Measurements from ENCODE around the gene ACSS1.

Gene ACSS1

DNA sequence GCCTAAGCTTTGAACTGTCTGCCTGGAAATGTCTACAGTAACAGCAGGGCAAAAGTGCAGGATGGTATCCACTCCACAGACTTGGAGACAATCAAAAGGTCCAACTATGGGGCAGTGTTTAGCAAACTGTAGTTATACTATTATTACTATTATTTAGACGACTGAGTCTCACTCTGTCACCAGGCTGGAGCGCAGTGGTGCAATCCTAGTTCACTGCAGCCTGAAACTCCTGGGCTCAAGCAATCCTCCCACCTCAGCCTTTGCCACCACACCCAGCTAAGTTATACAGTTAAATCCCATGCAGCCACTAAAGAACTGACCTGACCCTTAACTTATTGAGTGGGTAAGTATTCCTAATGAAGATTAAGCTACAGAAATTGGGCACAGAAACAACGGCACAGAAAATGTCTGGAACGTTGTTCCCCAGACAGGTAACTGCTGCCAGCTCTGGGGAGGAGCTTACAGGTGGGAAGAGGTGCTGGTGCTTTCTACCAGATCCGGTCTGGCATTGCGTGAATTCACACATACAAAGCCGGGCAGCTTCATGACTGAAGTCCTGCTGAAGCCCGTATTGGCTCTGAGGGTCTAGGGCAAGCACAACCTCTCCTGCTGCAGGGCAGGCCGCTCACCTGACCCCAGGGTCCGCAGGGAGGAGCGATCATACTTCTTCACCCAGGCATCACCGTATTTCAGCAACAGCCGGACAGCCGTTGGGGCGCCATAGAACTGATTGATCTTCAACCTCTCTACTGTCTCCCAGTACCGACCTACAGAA, 38.4 kb downstream of the ACSS1 start:
- H3K4me3 ChIP-seq (ENCODE audit: low read depth, low read length), result no peak overlapping the region
- no peak for DNase-seq
- no peaks in the 10 kb centered on the region for H3K36me3 ChIP-seq (replicated peaks)
- H3K27me3 ChIP-seq (replicated peaks), result no peaks in the 10 kb centered on the region
- in situ Hi-C loops (cut with HindIII; ENCODE audit: low pct_ligation_motif_present, low sequenced_read_pairs), result no loop called here
- TF ChIP-seq, protein P1, sequence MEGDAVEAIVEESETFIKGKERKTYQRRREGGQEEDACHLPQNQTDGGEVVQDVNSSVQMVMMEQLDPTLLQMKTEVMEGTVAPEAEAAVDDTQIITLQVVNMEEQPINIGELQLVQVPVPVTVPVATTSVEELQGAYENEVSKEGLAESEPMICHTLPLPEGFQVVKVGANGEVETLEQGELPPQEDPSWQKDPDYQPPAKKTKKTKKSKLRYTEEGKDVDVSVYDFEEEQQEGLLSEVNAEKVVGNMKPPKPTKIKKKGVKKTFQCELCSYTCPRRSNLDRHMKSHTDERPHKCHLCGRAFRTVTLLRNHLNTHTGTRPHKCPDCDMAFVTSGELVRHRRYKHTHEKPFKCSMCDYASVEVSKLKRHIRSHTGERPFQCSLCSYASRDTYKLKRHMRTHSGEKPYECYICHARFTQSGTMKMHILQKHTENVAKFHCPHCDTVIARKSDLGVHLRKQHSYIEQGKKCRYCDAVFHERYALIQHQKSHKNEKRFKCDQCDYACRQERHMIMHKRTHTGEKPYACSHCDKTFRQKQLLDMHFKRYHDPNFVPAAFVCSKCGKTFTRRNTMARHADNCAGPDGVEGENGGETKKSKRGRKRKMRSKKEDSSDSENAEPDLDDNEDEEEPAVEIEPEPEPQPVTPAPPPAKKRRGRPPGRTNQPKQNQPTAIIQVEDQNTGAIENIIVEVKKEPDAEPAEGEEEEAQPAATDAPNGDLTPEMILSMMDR (IDR thresholded peaks at IDR 0.05; ENCODE audit: low read depth, low read length, missing control alignments), result no peak
- no peak overlapping the region for H3K27ac ChIP-seq

DNA sequence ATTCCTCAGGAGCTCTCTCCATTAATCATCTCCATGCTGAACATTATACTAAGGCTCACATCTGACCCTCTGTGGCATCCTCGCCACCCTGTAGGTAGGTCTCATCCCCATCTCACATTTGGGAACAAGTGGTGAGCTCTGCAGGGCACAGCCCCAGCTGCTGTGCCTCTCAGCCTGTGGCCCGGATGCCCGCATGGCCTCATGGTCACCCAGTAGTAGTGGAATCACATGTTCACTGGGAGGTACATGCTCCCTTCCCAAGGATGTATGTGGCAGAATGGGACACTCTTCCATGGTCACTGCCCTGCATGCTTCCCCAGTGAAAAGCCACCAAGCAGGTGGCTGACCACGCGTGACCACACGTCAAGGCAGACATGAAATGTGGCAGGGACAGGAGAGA, 39.1 kb downstream of the ACSS1 start:
- in situ Hi-C loops (cut with HindIII; ENCODE audit: low pct_ligation_motif_present, low sequenced_read_pairs), result no loop called here
- no peak for DNase-seq
- no peak overlapping the region for H3K27ac ChIP-seq
- TF ChIP-seq, protein P1 (IDR thresholded peaks at IDR 0.05; ENCODE audit: low read depth, low read length, missing control alignments), result no peak
- no peaks in the 10 kb centered on the region for H3K27me3 ChIP-seq (replicated peaks)
- no peaks in the 10 kb centered on the region for H3K36me3 ChIP-seq (replicated peaks)
- H3K4me3 ChIP-seq (ENCODE audit: low read depth, low read length), result no peak overlapping the region

- in situ Hi-C loops (cut with HindIII; ENCODE audit: low pct_ligation_motif_present, low sequenced_read_pairs), result no loop called here
- H3K36me3 ChIP-seq (replicated peaks), result no peaks in the 10 kb centered on the region
- H3K27ac ChIP-seq, result no peak overlapping the region
Observed at GRCh38 chr20:25018425-25018824, 39.5 kb downstream of the ACSS1 start.

DNA sequence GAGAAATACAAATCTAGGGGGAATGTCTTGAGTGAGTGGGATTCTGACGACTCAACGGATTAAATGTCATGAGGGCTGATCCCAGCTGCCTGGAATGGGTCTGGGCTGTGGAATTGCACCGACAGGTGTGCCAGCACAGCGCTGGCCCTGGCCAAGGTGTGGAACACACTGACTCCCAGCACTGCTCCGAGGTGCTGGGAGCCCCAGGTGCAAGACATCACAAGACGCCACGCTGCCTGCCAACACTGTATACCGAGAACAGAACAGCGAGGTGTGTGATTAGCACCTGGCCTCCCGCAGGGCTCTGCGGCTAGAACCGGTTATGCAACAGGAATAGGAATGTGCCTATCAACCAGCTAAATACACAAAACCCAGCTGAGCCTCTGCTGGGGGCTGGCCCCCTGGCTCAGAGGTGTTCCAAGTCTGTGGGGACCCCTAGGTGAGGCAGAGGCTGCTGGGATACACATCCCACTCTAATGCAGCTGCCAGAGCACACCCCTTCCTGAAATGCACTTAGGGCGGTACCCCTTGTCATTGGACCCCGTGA, 40.6 kb downstream of the ACSS1 start:
- no peak overlapping the region for H3K4me3 ChIP-seq (ENCODE audit: low read depth, low read length)
- in situ Hi-C loops (cut with HindIII; ENCODE audit: low pct_ligation_motif_present, low sequenced_read_pairs), result no loop called here
- TF ChIP-seq, protein P1 (IDR thresholded peaks at IDR 0.05; ENCODE audit: low read depth, low read length, missing control alignments), result no peak
- no peak for DNase-seq
- no peaks in the 10 kb centered on the region for H3K27me3 ChIP-seq (replicated peaks)
- no peaks in the 10 kb centered on the region for H3K36me3 ChIP-seq (replicated peaks)
- no peak overlapping the region for H3K27ac ChIP-seq

More at GRCh38 chr20:25018425-25018824, 39.5 kb downstream of the ACSS1 start:
- TF ChIP-seq, protein P1 (IDR thresholded peaks at IDR 0.05; ENCODE audit: low read depth, low read length, missing control alignments), result no peak
- Histone ChIP-seq H3K4me3 (ENCODE audit: low read depth, low read length) (no peak overlapping the region), H3K27me3 (replicated peaks) (no peaks in the 10 kb centered on the region)
- DNase-seq, result no peak

- in situ Hi-C loops (cut with HindIII; ENCODE audit: low pct_ligation_motif_present, low sequenced_read_pairs), result no loop called here
- H3K4me3 ChIP-seq (ENCODE audit: low read depth, low read length), result no peak overlapping the region
- TF ChIP-seq, protein P1 (IDR thresholded peaks at IDR 0.05; ENCODE audit: low read depth, low read length, missing control alignments), result no peak
- no peak for DNase-seq
- no peaks in the 10 kb centered on the region for H3K36me3 ChIP-seq (replicated peaks)
- no peak overlapping the region for H3K27ac ChIP-seq
- no peaks in the 10 kb centered on the region for H3K27me3 ChIP-seq (replicated peaks)
Observed at GRCh38 chr20:25016471-25016870, 41.5 kb downstream of the ACSS1 start.
